ENCODE measurements around the gene ADIRF. TPM values are rescaled to one million over a fixed set of nuclear protein-coding genes. Genes with fewer than 3 reads are reported as not detected.

The ADIRF gene
- total and polyA plus RNA-seq, 10 donors, result 23.9 to 139 (median 56.7) TPM

DNA sequence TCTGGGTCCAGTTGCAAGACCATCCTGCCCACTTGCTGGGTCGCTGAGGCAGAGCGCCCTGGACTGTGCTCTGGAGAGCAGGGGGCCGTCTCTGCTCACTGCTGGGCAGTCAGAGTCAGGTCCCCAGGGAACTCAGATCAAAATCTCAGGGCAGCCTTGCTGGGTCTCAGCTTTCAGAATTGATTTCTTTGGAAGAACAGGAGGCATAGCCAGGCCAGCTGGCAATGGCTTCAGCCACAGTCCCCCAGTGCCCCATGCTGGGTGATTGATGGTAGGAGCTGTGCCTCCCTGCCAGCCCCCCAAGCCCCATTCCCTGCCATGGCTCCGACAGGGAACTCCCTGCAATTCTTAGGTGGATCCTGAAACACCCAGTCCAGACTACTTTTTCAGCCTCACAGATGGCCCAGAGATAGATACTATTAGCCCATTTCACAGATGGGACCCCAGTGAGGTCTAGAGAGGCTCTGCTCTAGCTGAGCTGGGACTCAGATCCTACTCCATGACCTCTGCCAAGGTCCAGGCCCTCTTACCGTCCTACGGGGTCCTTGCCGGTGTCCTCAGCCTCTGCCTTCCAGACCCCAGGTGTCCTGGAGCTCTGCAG lies 11.3 kb upstream of the ADIRF start:
- WGBS, 5 donors, result 55 to 82% (median 71%) methylated on average over 4 to 7 of the region's 7 CpGs
- H3K27ac ChIP-seq, result peak overlapping the region; percentile 21 to 87 (median 76)
- H3K36me3 ChIP-seq, result peaks cover 0 to 11% (median 0%) of the 10 kb centered on the region in 6 donors
- intact Hi-C loops (cut with DNase I; ENCODE audit: low total_unique reads), result no loop called here
- peak overlapping the region; percentile 27 to 72 (median 50) for H3K4me3 ChIP-seq
- H3K9me3 ChIP-seq, result peaks cover 0 to 21% (median 15%) of the 10 kb centered on the region in 8 donors
- H3K4me1 ChIP-seq, result peaks cover 8 to 81% (median 44%) of the 10 kb centered on the region in 6 donors
- peaks cover 0 to 22% (median 0%) of the 10 kb centered on the region in 7 donors for H3K27me3 ChIP-seq (replicated peaks in 1 of 7)
- no peak for DNase-seq
- TF ChIP-seq POLR2AphosphoS5 (IDR thresholded peaks at IDR 0.05), result no peak
- TF ChIP-seq, protein P1, sequence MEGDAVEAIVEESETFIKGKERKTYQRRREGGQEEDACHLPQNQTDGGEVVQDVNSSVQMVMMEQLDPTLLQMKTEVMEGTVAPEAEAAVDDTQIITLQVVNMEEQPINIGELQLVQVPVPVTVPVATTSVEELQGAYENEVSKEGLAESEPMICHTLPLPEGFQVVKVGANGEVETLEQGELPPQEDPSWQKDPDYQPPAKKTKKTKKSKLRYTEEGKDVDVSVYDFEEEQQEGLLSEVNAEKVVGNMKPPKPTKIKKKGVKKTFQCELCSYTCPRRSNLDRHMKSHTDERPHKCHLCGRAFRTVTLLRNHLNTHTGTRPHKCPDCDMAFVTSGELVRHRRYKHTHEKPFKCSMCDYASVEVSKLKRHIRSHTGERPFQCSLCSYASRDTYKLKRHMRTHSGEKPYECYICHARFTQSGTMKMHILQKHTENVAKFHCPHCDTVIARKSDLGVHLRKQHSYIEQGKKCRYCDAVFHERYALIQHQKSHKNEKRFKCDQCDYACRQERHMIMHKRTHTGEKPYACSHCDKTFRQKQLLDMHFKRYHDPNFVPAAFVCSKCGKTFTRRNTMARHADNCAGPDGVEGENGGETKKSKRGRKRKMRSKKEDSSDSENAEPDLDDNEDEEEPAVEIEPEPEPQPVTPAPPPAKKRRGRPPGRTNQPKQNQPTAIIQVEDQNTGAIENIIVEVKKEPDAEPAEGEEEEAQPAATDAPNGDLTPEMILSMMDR (IDR thresholded peaks at IDR 0.05 in 8 of 11, conservative IDR thresholded peaks at IDR 0.05 in 3 of 11), result no peak
- no peak for TF ChIP-seq POLR2A (IDR thresholded peaks at IDR 0.05)

GRCh38 chr10:86957471-86958115 lies 10.7 kb upstream of the ADIRF start, which contains the start of gene MMRN2:
Gene MMRN2 (minus strand): TSS chr10:86957615. CDS start chr10:86957541, 74 bp downstream.
- H3K27me3 ChIP-seq (replicated peaks in 1 of 7), result peaks cover 0 to 22% (median 0%) of the 10 kb centered on the region in 7 donors
- H3K27ac ChIP-seq, result peak within 1 kb of the TSS; percentile 21 to 87 (median 76)
- peaks cover 0 to 14% (median 0%) of the 10 kb centered on the region in 6 donors for H3K36me3 ChIP-seq
- peaks cover 0 to 15% (median 8%) of the 10 kb centered on the region in 8 donors for H3K9me3 ChIP-seq
- intact Hi-C loops (cut with DNase I; ENCODE audit: low total_unique reads), result no loop called here
- peak within 1 kb of the TSS; percentile 27 to 72 (median 50) for H3K4me3 ChIP-seq
- peaks cover 8 to 76% (median 44%) of the 10 kb centered on the region in 6 donors for H3K4me1 ChIP-seq
- TF ChIP-seq, protein P1 (IDR thresholded peaks at IDR 0.05 in 8 of 11, conservative IDR thresholded peaks at IDR 0.05 in 3 of 11), result no peak
- peak; percentile 26 to 70 (median 51) for TF ChIP-seq POLR2AphosphoS5 (IDR thresholded peaks at IDR 0.05)
- DNase-seq, result peak; percentile 80
- WGBS, 5 donors, result 22 to 37% (median 31%) methylated on average over 6 to 9 of the region's 9 CpGs

DNA sequence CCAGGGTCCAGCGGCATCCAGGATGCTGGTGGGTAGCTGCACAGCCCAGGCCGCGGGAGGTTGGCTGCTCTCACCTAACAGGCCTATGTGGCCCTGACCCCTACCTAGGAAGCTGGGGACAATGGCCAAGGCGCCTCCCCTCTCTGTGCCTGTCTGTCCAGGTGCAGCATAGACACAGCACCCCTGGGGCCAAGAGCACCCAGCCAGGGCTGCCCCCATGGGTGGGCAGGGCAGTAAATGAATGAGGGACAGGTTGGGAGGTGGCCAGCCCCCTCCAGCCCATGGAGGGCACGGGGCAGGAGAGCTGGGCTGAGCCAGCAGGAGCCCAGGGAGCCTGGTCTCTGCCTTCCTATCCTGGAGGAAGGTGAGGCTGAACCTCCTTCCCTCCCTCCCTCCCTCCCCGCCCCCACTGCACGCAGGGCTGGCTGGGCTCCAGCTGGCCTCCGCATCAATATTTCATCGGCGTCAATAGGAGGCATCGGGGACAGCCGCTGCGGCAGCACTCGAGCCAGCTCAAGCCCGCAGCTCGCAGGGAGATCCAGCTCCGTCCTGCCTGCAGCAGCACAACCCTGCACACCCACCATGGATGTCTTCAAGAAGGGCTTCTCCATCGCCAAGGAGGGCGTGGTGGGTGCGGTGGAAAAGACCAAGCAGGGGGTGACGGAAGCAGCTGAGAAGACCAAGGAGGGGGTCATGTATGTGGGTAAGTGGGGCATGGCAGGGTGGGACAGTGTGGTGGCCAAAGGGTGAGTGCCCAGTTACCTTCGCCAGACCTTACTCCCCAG lies 10.0 kb upstream of the ADIRF start, which contains the start of gene SNCG:
SNCG (plus strand) TSS at position 484 of the 785 bp plus-strand sequence; CDS start at position 583, 99 bp downstream.
- H3K27me3 ChIP-seq (replicated peaks in 1 of 7), result peaks cover 0 to 22% (median 0%) of the 10 kb centered on the region in 7 donors
- WGBS, 5 donors, result 39 to 59% (median 52%) methylated on average over 14 to 22 of the region's 22 CpGs
- H3K9me3 ChIP-seq, result peaks cover 0 to 7% (median 3%) of the 10 kb centered on the region in 8 donors
- peak within 1 kb of the TSS; percentile 41 to 87 (median 76) for H3K27ac ChIP-seq
- H3K36me3 ChIP-seq, result peaks cover 0 to 19% (median 0%) of the 10 kb centered on the region in 6 donors
- DNase-seq, result peak; percentile 76
- TF ChIP-seq POLR2AphosphoS5 (IDR thresholded peaks at IDR 0.05) (peak; percentile 17 to 53 (median 41)), POLR2A (IDR thresholded peaks at IDR 0.05) (no peak)
- TF ChIP-seq, protein P1 (IDR thresholded peaks at IDR 0.05 in 8 of 11, conservative IDR thresholded peaks at IDR 0.05 in 3 of 11), result no peak
- H3K4me1 ChIP-seq, result peaks cover 8 to 69% (median 43%) of the 10 kb centered on the region in 6 donors
- intact Hi-C loops (cut with DNase I; ENCODE audit: low total_unique reads), result no loop called here
- H3K4me3 ChIP-seq, result peak within 1 kb of the TSS; percentile 27 to 72 (median 50)

All from spleen (tissue), 11 donors.